Esophagus squamous epithelium (tissue), 4 donors: ENCODE data around the gene NCKAP5.

Experiments used
- POLR2A ChIP-seq, 4 donors: fragments of 450-650 bp; IDR thresholded peaks; one replicate each; pipeline ENCODE4 v1.6.1; 2017; ENCODE audit warnings: antibody characterized with exemption in 4 of 4, mild to moderate bottlenecking in 4 of 4, moderate library complexity in 3 of 4
- TF ChIP-seq, protein P1 (sequence below), 6 experiments: fragments of 450-650 bp in 4 of 6; fragments of 200-600 bp in 2 of 6; sonication (generic) in 2 of 6; IDR thresholded peaks; one replicate each; pipeline ENCODE4 v1.5.1; 2016 to 2019; ENCODE audit warnings: antibody characterized with exemption in 6 of 6, mild to moderate bottlenecking in 4 of 6, moderate library complexity in 4 of 6

DNA sequence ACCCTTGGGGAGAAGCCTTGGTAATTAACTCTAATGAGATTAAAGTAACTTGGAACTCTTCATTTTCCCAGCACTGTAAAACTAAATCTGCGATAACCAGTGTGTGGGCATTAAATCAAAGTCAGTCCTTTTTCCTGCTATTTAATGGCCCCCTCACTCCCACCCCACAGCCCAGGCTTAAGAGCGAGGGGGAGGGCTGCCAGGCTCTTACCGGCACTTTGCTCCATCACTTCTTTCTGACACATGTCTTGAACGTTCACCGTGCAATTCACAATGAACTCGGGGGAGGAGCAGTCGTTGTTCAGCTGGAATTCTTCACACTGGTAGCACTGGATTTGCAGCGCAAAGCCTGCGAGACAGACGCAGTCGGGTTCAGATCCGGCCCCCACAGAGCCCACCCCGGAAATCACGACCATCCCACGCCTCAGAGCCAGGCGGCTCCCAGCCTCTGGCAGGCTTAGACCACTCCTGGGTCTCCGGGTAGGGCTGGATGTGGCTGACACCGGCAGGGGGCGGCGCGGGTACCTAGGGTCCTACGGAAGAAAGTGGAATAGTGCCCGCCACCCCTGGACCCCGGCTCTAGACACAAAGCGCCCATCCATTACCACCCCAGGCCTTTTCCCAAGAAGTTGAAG is 900.0 kb downstream of the NCKAP5 start:
- TF ChIP-seq, protein P1, sequence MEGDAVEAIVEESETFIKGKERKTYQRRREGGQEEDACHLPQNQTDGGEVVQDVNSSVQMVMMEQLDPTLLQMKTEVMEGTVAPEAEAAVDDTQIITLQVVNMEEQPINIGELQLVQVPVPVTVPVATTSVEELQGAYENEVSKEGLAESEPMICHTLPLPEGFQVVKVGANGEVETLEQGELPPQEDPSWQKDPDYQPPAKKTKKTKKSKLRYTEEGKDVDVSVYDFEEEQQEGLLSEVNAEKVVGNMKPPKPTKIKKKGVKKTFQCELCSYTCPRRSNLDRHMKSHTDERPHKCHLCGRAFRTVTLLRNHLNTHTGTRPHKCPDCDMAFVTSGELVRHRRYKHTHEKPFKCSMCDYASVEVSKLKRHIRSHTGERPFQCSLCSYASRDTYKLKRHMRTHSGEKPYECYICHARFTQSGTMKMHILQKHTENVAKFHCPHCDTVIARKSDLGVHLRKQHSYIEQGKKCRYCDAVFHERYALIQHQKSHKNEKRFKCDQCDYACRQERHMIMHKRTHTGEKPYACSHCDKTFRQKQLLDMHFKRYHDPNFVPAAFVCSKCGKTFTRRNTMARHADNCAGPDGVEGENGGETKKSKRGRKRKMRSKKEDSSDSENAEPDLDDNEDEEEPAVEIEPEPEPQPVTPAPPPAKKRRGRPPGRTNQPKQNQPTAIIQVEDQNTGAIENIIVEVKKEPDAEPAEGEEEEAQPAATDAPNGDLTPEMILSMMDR (IDR thresholded peaks at IDR 0.05) = no peak
- no peak for TF ChIP-seq POLR2A (IDR thresholded peaks at IDR 0.05)
